ENCODE data around the gene PPP1R16B. TPM values are rescaled to one million over a fixed set of nuclear protein-coding genes. Genes with fewer than 3 reads are reported as not detected.

Gene PPP1R16B
- total and polyA plus RNA-seq, 2 experiments from 2014 or later: 0.15 TPM; not detected in 1

DNA sequence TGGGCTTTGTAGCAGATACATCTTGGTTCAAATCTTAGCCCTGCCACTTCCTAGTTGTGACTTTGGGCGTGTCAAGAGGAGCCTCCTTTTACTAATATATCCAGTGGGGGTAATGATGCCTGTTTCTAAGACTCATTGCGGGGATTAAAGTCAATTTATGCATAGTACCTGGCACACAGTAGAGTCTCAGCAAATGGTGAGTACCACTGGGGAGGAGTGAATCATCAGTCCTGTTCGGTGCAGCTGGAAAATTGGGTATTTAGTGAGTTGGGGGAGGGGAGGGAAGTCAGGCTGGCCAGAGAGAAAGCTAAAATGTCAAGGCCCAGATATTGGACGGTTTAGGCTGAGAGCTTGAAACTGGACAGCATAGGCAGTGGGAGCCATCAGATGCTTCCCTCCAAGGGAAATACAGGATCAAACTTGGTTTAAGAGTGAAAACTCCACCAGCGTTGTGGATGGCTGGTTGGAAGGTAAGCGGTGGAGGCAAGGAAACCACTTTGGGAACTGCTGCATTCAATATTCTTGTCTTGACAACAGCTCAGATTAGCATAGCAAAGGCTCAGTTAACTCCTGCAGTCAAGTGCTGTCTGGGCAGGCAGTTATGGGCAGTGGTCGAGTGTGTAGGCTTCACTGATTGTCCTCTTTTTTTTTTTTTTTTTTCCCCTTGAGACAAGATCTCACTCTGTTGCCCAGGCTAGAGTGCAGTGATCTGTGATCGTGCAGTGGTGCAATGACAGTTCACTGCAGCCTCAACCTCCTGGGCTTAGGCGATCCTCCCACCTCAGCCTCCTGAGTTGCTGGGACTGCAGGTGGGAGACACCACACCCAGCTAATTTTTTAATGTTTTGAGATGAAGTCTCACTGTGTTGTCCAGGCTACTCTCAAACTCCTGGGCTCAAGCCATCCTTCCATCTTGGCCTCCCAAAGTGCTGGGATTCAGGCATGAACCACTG is 12.9 kb downstream of the PPP1R16B start:
- H3K27me3 ChIP-seq: peaks cover 3% of the 10 kb centered on the region
- no peak overlapping the region for H3K4me3 ChIP-seq
- no peaks in the 10 kb centered on the region for H3K36me3 ChIP-seq

DNA sequence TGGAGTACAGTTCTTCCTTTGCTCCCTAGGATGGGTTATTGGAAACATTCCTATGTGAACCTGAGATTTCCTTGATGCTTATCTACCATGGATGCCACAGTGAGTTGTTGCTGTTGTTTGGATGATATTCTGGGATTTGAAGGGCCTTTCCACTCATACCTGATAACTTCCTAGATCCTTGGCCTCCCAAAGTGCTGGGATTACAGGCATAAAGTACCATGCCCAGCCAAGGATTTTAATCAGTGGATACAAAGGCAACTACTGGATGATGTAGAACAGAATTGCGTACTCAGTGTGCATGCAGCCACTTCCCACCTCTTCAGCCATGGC is 20.0 kb downstream of the PPP1R16B start:
- H3K4me1 ChIP-seq (ENCODE audit: low read depth): peaks cover 12% of the 10 kb centered on the region
- no peak overlapping the region for H3K4me3 ChIP-seq
- H3K36me3 ChIP-seq: no peaks in the 10 kb centered on the region
- no peak for TF ChIP-seq CTCF (IDR thresholded peaks at IDR 0.05; ENCODE audit: low read depth, low read length)
- H3K9me3 ChIP-seq (ENCODE audit: low read depth): no peaks in the 10 kb centered on the region
- no peaks in the 10 kb centered on the region for H3K27me3 ChIP-seq
- no peak overlapping the region for H3K27ac ChIP-seq
- DNase-seq (ENCODE audit: low read depth in 1 of 2, low spot score in 1 of 2): no peak

More for the DNA sequence above, 12.9 kb downstream of the PPP1R16B start:
- no peaks in the 10 kb centered on the region for H3K9me3 ChIP-seq (ENCODE audit: low read depth)
- no peaks in the 10 kb centered on the region for H3K4me1 ChIP-seq (ENCODE audit: low read depth)
- no peak overlapping the region for H3K27ac ChIP-seq
- TF ChIP-seq CTCF (IDR thresholded peaks at IDR 0.05; ENCODE audit: low read depth, low read length): no peak
- DNase-seq (ENCODE audit: low read depth in 1 of 2, low spot score in 1 of 2): no peak

- Histone ChIP-seq H3K27ac (no peak overlapping the region), H3K9me3 (ENCODE audit: low read depth) (no peaks in the 10 kb centered on the region), H3K27me3 (no peaks in the 10 kb centered on the region), H3K36me3 (no peaks in the 10 kb centered on the region), H3K4me1 (ENCODE audit: low read depth) (peaks cover 12% of the 10 kb centered on the region), H3K4me3 (no peak overlapping the region)
- TF ChIP-seq CTCF (IDR thresholded peaks at IDR 0.05; ENCODE audit: low read depth, low read length): no peak
- DNase-seq (ENCODE audit: low read depth in 1 of 2, low spot score in 1 of 2): peak; percentile 70 to 76
Measured at GRCh38 chr20:38825901-38826625, 20.6 kb downstream of the PPP1R16B start.

DNA sequence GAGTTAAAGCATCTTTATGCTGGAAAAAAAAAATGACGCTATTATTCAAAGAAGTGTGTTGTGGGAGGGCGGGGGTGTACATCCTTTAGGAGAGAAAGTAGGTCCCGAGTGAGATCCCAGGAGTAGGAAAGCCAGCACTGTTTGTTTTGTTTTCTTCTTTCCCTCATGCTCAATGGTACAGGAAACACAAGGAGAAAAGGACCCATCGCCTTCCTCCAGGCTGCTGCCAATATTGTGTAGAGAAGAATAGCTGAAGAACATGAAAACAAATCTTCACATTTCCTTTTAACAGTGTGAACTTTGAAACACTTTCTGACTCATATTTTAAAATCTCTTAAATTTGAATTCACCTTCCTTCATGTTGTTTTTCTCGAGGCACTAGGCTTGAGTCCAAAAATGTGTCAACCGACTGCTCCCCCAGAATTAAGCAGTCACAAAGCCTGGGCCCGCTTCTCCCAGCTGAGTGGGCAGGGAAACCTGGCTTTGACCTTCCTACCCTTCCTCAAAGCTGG is 22.3 kb downstream of the PPP1R16B start:
- no peak overlapping the region for H3K4me3 ChIP-seq
- H3K36me3 ChIP-seq: no peaks in the 10 kb centered on the region
- no peak for TF ChIP-seq CTCF (IDR thresholded peaks at IDR 0.05; ENCODE audit: low read depth, low read length)
- H3K4me1 ChIP-seq (ENCODE audit: low read depth): peaks cover 12% of the 10 kb centered on the region
- DNase-seq (ENCODE audit: low read depth in 1 of 2, low spot score in 1 of 2): peak in 1 of 2 donors; percentile 31
- no peaks in the 10 kb centered on the region for H3K27me3 ChIP-seq
- H3K9me3 ChIP-seq (ENCODE audit: low read depth): no peaks in the 10 kb centered on the region
- H3K27ac ChIP-seq: no peak overlapping the region

DNA sequence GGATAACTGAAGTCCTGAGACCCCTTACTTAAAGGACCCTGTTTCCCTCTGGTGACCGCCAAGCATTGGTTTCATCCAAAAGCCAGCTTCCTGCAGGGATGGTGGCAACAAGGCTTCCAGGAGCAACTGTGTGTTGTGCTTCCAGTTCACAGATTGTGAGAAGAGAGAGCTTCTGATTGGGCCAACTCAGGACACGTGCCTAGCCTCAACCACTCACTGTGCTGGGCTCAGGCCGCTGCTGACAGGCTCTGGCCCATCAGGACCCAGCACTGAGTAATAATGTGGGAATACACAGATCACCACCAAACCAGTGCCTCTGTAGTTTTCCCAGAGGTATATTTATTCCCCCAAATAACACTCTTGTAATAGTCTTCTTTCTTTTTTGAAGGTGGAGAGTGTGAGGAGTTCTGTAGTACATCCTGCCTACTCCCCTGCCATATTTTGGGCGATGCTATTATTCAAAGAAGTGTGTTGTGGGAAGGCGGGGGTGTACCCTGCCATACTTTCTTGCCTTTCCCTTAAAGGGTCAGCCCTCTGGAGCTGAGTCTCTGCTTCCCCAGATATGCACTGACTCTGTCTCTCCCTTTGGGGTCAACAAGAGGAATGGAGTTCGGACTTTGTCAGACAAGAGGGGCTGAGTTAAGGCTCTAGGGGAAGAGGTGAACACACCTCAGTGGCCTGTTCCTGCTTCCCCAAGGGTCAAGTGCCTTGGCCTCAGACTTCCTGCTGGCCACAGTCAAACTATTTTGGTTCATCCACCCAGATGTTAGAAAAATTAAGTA is 23.2 kb downstream of the PPP1R16B start:
- TF ChIP-seq CTCF (IDR thresholded peaks at IDR 0.05; ENCODE audit: low read depth, low read length): no peak
- Histone ChIP-seq H3K27me3 (no peaks in the 10 kb centered on the region), H3K4me1 (ENCODE audit: low read depth) (peaks cover 12% of the 10 kb centered on the region), H3K36me3 (no peaks in the 10 kb centered on the region), H3K4me3 (no peak overlapping the region), H3K9me3 (ENCODE audit: low read depth) (no peaks in the 10 kb centered on the region), H3K27ac (no peak overlapping the region)
- no peak for DNase-seq (ENCODE audit: low read depth in 1 of 2, low spot score in 1 of 2)

All from cardiac muscle cell (in vitro differentiated cells and primary cell).